Measurements from ENCODE around the gene MRPL43.

DNA sequence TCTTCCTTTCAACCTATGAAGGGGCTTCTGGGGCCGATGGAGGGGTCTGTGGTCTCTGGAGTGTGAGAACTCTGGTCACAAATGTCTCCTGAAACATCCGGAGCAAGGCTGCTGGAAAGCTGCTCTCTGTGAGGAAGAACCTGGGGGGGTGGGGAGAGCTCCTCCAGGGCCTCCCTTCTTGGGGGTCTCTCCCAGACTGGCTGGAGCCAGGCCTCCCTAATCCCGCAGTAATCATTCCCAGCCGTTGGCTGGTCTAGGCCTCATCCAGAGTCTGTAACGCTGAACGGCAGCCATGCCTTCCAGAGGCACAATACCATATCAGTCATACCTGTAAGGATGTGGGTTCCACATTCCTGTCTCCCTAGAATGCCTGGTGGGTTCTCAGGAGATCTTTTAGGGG, 7.9 kb upstream of the MRPL43 start:
- no peak for TF ChIP-seq EZH2 (IDR thresholded peaks at IDR 0.05)
- TF ChIP-seq, protein P1, sequence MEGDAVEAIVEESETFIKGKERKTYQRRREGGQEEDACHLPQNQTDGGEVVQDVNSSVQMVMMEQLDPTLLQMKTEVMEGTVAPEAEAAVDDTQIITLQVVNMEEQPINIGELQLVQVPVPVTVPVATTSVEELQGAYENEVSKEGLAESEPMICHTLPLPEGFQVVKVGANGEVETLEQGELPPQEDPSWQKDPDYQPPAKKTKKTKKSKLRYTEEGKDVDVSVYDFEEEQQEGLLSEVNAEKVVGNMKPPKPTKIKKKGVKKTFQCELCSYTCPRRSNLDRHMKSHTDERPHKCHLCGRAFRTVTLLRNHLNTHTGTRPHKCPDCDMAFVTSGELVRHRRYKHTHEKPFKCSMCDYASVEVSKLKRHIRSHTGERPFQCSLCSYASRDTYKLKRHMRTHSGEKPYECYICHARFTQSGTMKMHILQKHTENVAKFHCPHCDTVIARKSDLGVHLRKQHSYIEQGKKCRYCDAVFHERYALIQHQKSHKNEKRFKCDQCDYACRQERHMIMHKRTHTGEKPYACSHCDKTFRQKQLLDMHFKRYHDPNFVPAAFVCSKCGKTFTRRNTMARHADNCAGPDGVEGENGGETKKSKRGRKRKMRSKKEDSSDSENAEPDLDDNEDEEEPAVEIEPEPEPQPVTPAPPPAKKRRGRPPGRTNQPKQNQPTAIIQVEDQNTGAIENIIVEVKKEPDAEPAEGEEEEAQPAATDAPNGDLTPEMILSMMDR (IDR thresholded peaks at IDR 0.05 in 2 of 3, conservative IDR thresholded peaks at IDR 0.05 in 1 of 3; ENCODE audit: borderline replicate concordance in 1 of 3, insufficient read depth in 1 of 3, low read depth in 2 of 3, low read length in 2 of 3) = no peak
- no peak for TF ChIP-seq FOSL1 (IDR thresholded peaks at IDR 0.05; ENCODE audit: low read depth)
- TF ChIP-seq CEBPB (IDR thresholded peaks at IDR 0.05; ENCODE audit: low read depth) = no peak
- no peak for TF ChIP-seq POLR2AphosphoS5 (IDR thresholded peaks at IDR 0.05; ENCODE audit: low read depth, low read length)

All from HCT116 (cell line).